ENCODE results near the gene ADH5.

DNA sequence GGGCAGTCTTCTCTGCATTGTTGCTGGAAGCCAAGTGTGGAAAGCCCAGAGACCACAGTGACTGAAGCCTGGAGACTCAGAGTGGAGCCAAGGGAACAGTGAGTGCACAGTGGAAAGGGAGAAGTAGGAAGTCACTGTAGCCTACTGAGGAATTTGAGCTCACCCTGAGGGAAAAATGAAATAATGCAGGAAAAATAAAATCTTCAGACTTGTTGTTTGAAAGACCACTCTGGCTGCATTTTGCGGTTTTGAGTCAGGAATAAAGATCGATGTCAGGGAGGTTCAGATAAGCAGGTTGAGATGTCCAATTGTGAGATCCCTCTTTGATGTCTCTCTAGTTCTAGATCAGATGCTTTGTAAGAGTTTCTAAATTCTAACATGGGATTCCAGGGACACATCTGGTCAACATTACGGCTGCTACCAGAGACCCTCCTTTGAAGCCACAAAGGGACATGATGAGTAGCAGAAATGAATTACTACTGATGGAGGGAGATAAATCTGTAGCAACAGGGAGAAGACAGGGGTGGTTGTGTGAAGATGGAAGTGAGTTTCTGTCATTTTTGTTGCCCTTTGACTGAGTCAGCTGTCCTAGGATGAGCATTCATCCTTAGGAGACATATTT, 47.1 kb upstream of the ADH5 start:
- TF ChIP-seq BRCA1 (IDR thresholded peaks at IDR 0.05; ENCODE audit: low read depth, low read length) (no peak), SIN3A (conservative IDR thresholded peaks at IDR 0.05 in 1 of 2, IDR thresholded peaks at IDR 0.05 in 1 of 2; ENCODE audit: low read depth in 1 of 2, low read length in 2 of 2) (no peak), NRF1 (IDR thresholded peaks at IDR 0.05; ENCODE audit: low read depth, low read length) (no peak), RAD21 (IDR thresholded peaks at IDR 0.05 in 1 of 2, conservative IDR thresholded peaks at IDR 0.05 in 1 of 2; ENCODE audit: low read depth in 2 of 2, low read length in 2 of 2) (no peak), CTCF (IDR thresholded peaks at IDR 0.05; ENCODE audit: control extremely low read depth in 1 of 3, insufficient read depth in 1 of 3, low read depth in 1 of 3, low read length in 3 of 3) (no peak), CHD1 (IDR thresholded peaks at IDR 0.05; ENCODE audit: low read depth, low read length) (no peak), POLR2A (IDR thresholded peaks at IDR 0.05; ENCODE audit: control extremely low read depth in 1 of 2, low read depth in 2 of 2, low read length in 2 of 2) (no peak), CEBPB (IDR thresholded peaks at IDR 0.05; ENCODE audit: low read depth, low read length) (no peak), CREB1 (IDR thresholded peaks at IDR 0.05) (no peak), HDAC2 (IDR thresholded peaks at IDR 0.05; ENCODE audit: borderline replicate concordance in 1 of 2, low read depth in 2 of 2, low read length in 2 of 2) (no peak)
- TF ChIP-seq, protein P1, sequence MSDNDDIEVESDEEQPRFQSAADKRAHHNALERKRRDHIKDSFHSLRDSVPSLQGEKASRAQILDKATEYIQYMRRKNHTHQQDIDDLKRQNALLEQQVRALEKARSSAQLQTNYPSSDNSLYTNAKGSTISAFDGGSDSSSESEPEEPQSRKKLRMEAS (IDR thresholded peaks at IDR 0.05) = no peak
